Upper lobe of left lung (tissue), 4 donors: Measurements from ENCODE around the gene ZNF593.

Experiments
- CTCF ChIP-seq, 6 experiments: fragments of 450-650 bp in 4 of 6; fragments of 200-600 bp in 2 of 6; sonication (generic) in 2 of 6; IDR thresholded peaks; one replicate each; pipeline ENCODE4 v1.5.1; 2016 to 2019; ENCODE audit warnings: antibody characterized with exemption in 6 of 6
- EP300 ChIP-seq, 4 donors: sonication (generic); formaldehyde crosslinking; IDR thresholded peaks; one replicate each; pipeline ENCODE4 v1.5.1; 2017; ENCODE audit warnings: antibody characterized with exemption in 4 of 4, control low read depth in 2 of 4
- POLR2A ChIP-seq, 4 donors: fragments of 450-650 bp; IDR thresholded peaks; one replicate each; pipeline ENCODE4 v1.5.1; 2016 to 2017; ENCODE audit warnings: antibody characterized with exemption in 4 of 4, mild to moderate bottlenecking in 2 of 4
- POLR2AphosphoS5 ChIP-seq, 2 donors: sonication (generic); formaldehyde crosslinking; IDR thresholded peaks; one replicate each; pipeline ENCODE4 v1.5.1; 2017; ENCODE audit warnings: antibody characterized with exemption in 2 of 2

GRCh38 chr1:26163684-26164035 is 6.0 kb upstream of the ZNF593 start:
- TF ChIP-seq CTCF (IDR thresholded peaks at IDR 0.05) (no peak), POLR2A (IDR thresholded peaks at IDR 0.05) (no peak), EP300 (IDR thresholded peaks at IDR 0.05) (no peak), POLR2AphosphoS5 (IDR thresholded peaks at IDR 0.05) (no peak)
